ENCODE data around the gene CCDC134.

The CCDC134 gene

GRCh38 chr22:41775976-41776375, 24.5 kb upstream of the CCDC134 start:
- H3K9me3 Mint-ChIP-seq = no peaks in the 10 kb centered on the region
- no peaks in the 10 kb centered on the region for H3K27me3 Mint-ChIP-seq
- ATAC-seq (replicated peaks; ENCODE audit: extremely low read depth, poor library complexity, severe bottlenecking) = no peak
- no peak overlapping the region for H3K27ac Mint-ChIP-seq (ENCODE audit: low read depth)
- H3K4me1 Mint-ChIP-seq = peaks cover 15% of the 10 kb centered on the region
- no peaks in the 10 kb centered on the region for H3K36me3 Mint-ChIP-seq (ENCODE audit: insufficient read depth)
- no peak for DNase-seq (ENCODE audit: low spot score in 2 of 2)
- no peak overlapping the region for H3K4me3 Mint-ChIP-seq

- ATAC-seq (replicated peaks; ENCODE audit: extremely low read depth, poor library complexity, severe bottlenecking) = no peak
- Mint-ChIP-seq H3K4me3 (no peak overlapping the region), H3K27ac (ENCODE audit: low read depth) (no peak overlapping the region), H3K4me1 (peaks cover 17% of the 10 kb centered on the region), H3K9me3 (no peaks in the 10 kb centered on the region), H3K36me3 (ENCODE audit: insufficient read depth) (peaks cover 2% of the 10 kb centered on the region), H3K27me3 (no peaks in the 10 kb centered on the region)
- DNase-seq (ENCODE audit: low spot score in 2 of 2) = no peak
These were observed 24.1 kb upstream of the CCDC134 start for GRCh38 chr22:41776381-41776780.

- Mint-ChIP-seq H3K27ac (ENCODE audit: low read depth) (no peak overlapping the region), H3K27me3 (no peaks in the 10 kb centered on the region)
- no peak for ATAC-seq (replicated peaks; ENCODE audit: extremely low read depth, poor library complexity, severe bottlenecking)
These were observed 22.6 kb upstream of the CCDC134 start for GRCh38 chr22:41777749-41778425.

GRCh38 chr22:41779929-41780505, 20.5 kb upstream of the CCDC134 start:
- peaks cover 15% of the 10 kb centered on the region for H3K36me3 Mint-ChIP-seq (ENCODE audit: insufficient read depth)
- H3K27ac Mint-ChIP-seq (ENCODE audit: low read depth) = peak overlapping the region; percentile 91
- H3K9me3 Mint-ChIP-seq = no peaks in the 10 kb centered on the region
- DNase-seq (ENCODE audit: low spot score in 2 of 2) (no peak), ATAC-seq (replicated peaks; ENCODE audit: extremely low read depth, poor library complexity, severe bottlenecking) (no peak)
- no peaks in the 10 kb centered on the region for H3K27me3 Mint-ChIP-seq
- H3K4me3 Mint-ChIP-seq = peak overlapping the region; percentile 81
- H3K4me1 Mint-ChIP-seq = peaks cover 42% of the 10 kb centered on the region

More at GRCh38 chr22:41777749-41778425, 22.6 kb upstream of the CCDC134 start:
- no peak for DNase-seq (ENCODE audit: low spot score in 2 of 2)
- Mint-ChIP-seq H3K4me3 (no peak overlapping the region), H3K9me3 (no peaks in the 10 kb centered on the region), H3K36me3 (ENCODE audit: insufficient read depth) (peaks cover 7% of the 10 kb centered on the region), H3K4me1 (peaks cover 31% of the 10 kb centered on the region)

- ATAC-seq (replicated peaks; ENCODE audit: extremely low read depth, poor library complexity, severe bottlenecking) = peak; percentile 98
- Mint-ChIP-seq H3K27ac (ENCODE audit: low read depth) (peak overlapping the region; percentile 91), H3K4me1 (peaks cover 42% of the 10 kb centered on the region), H3K36me3 (ENCODE audit: insufficient read depth) (peaks cover 17% of the 10 kb centered on the region), H3K4me3 (peak overlapping the region; percentile 81), H3K9me3 (no peaks in the 10 kb centered on the region), H3K27me3 (no peaks in the 10 kb centered on the region)
- peak; percentile 68 to 91 for DNase-seq (ENCODE audit: low spot score in 2 of 2)
These were observed 19.6 kb upstream of the CCDC134 start for GRCh38 chr22:41780746-41781505.

- peak; percentile 37 for ATAC-seq (replicated peaks; ENCODE audit: extremely low read depth, poor library complexity, severe bottlenecking)
- DNase-seq (ENCODE audit: low spot score in 2 of 2) = no peak
These were observed 19.0 kb upstream of the CCDC134 start for GRCh38 chr22:41781507-41781906.

GRCh38 chr22:41782316-41782715, 18.2 kb upstream of the CCDC134 start:
- Mint-ChIP-seq H3K9me3 (no peaks in the 10 kb centered on the region), H3K4me3 (peak overlapping the region; percentile 81), H3K4me1 (peaks cover 52% of the 10 kb centered on the region), H3K27ac (ENCODE audit: low read depth) (peak overlapping the region; percentile 91), H3K27me3 (no peaks in the 10 kb centered on the region), H3K36me3 (ENCODE audit: insufficient read depth) (peaks cover 19% of the 10 kb centered on the region)
- no peak for ATAC-seq (replicated peaks; ENCODE audit: extremely low read depth, poor library complexity, severe bottlenecking)
- no peak for DNase-seq (ENCODE audit: low spot score in 2 of 2)

More at GRCh38 chr22:41781507-41781906, 19.0 kb upstream of the CCDC134 start:
- Mint-ChIP-seq H3K4me3 (peak overlapping the region; percentile 81), H3K9me3 (no peaks in the 10 kb centered on the region), H3K27me3 (no peaks in the 10 kb centered on the region), H3K4me1 (peaks cover 44% of the 10 kb centered on the region), H3K36me3 (ENCODE audit: insufficient read depth) (peaks cover 19% of the 10 kb centered on the region), H3K27ac (ENCODE audit: low read depth) (peak overlapping the region; percentile 91)

GRCh38 chr22:41782751-41783150, 17.7 kb upstream of the CCDC134 start:
- H3K27ac Mint-ChIP-seq (ENCODE audit: low read depth) = peak overlapping the region; percentile 91
- H3K27me3 Mint-ChIP-seq = no peaks in the 10 kb centered on the region
- no peak for DNase-seq (ENCODE audit: low spot score in 2 of 2)
- peaks cover 19% of the 10 kb centered on the region for H3K36me3 Mint-ChIP-seq (ENCODE audit: insufficient read depth)
- peaks cover 52% of the 10 kb centered on the region for H3K4me1 Mint-ChIP-seq
- no peak for ATAC-seq (replicated peaks; ENCODE audit: extremely low read depth, poor library complexity, severe bottlenecking)
- no peaks in the 10 kb centered on the region for H3K9me3 Mint-ChIP-seq
- peak overlapping the region; percentile 81 for H3K4me3 Mint-ChIP-seq

- ATAC-seq (replicated peaks; ENCODE audit: extremely low read depth, poor library complexity, severe bottlenecking) = no peak
- H3K27ac Mint-ChIP-seq (ENCODE audit: low read depth) = peak overlapping the region; percentile 19
- no peaks in the 10 kb centered on the region for H3K9me3 Mint-ChIP-seq
- no peak for DNase-seq (ENCODE audit: low spot score in 2 of 2)
- peaks cover 21% of the 10 kb centered on the region for H3K36me3 Mint-ChIP-seq (ENCODE audit: insufficient read depth)
- H3K4me3 Mint-ChIP-seq = no peak overlapping the region
- H3K27me3 Mint-ChIP-seq = no peaks in the 10 kb centered on the region
- peaks cover 32% of the 10 kb centered on the region for H3K4me1 Mint-ChIP-seq
These were observed 13.1 kb upstream of the CCDC134 start for GRCh38 chr22:41787331-41787730.

GRCh38 chr22:41793871-41794270, 6.6 kb upstream of the CCDC134 start:
- ATAC-seq (replicated peaks; ENCODE audit: extremely low read depth, poor library complexity, severe bottlenecking) = no peak
- DNase-seq (ENCODE audit: low spot score in 2 of 2) = no peak
- Mint-ChIP-seq H3K27me3 (no peaks in the 10 kb centered on the region), H3K4me3 (no peak overlapping the region), H3K9me3 (no peaks in the 10 kb centered on the region), H3K36me3 (ENCODE audit: insufficient read depth) (peaks cover 24% of the 10 kb centered on the region), H3K4me1 (peaks cover 7% of the 10 kb centered on the region), H3K27ac (ENCODE audit: low read depth) (peak overlapping the region; percentile 62)

- no peak overlapping the region for H3K27ac Mint-ChIP-seq (ENCODE audit: low read depth)
- no peaks in the 10 kb centered on the region for H3K27me3 Mint-ChIP-seq
- peaks cover 18% of the 10 kb centered on the region for H3K36me3 Mint-ChIP-seq (ENCODE audit: insufficient read depth)
- ATAC-seq (replicated peaks; ENCODE audit: extremely low read depth, poor library complexity, severe bottlenecking) (no peak), DNase-seq (ENCODE audit: low spot score in 2 of 2) (no peak)
- H3K4me1 Mint-ChIP-seq = peaks cover 36% of the 10 kb centered on the region
- no peaks in the 10 kb centered on the region for H3K9me3 Mint-ChIP-seq
- peak overlapping the region; percentile 98 for H3K4me3 Mint-ChIP-seq
These were observed 1.7 kb upstream of the CCDC134 start for GRCh38 chr22:41798736-41799135.

GRCh38 chr22:41799486-41800347, 762 bp upstream of the CCDC134 start:
- H3K27ac Mint-ChIP-seq (ENCODE audit: low read depth) = peak overlapping the region; percentile 94
- DNase-seq (ENCODE audit: low spot score in 2 of 2) = peak in 1 of 2 donors; percentile 26
- no peaks in the 10 kb centered on the region for H3K27me3 Mint-ChIP-seq
- ATAC-seq (replicated peaks; ENCODE audit: extremely low read depth, poor library complexity, severe bottlenecking) = peak; percentile 44
- peak overlapping the region; percentile 98 for H3K4me3 Mint-ChIP-seq
- H3K9me3 Mint-ChIP-seq = no peaks in the 10 kb centered on the region
- peaks cover 13% of the 10 kb centered on the region for H3K36me3 Mint-ChIP-seq (ENCODE audit: insufficient read depth)
- peaks cover 40% of the 10 kb centered on the region for H3K4me1 Mint-ChIP-seq
